ENCODE measurements around the gene RXFP4. TPM values are rescaled to one million over a fixed set of nuclear protein-coding genes. Genes with fewer than 3 reads are reported as not detected.
A peak's percentile ranks its signal among the peaks of the same experiment; 100 is the strongest.

RXFP4 gene
- total RNA-seq, 1 donor from 2014 or later = not detected

DNA sequence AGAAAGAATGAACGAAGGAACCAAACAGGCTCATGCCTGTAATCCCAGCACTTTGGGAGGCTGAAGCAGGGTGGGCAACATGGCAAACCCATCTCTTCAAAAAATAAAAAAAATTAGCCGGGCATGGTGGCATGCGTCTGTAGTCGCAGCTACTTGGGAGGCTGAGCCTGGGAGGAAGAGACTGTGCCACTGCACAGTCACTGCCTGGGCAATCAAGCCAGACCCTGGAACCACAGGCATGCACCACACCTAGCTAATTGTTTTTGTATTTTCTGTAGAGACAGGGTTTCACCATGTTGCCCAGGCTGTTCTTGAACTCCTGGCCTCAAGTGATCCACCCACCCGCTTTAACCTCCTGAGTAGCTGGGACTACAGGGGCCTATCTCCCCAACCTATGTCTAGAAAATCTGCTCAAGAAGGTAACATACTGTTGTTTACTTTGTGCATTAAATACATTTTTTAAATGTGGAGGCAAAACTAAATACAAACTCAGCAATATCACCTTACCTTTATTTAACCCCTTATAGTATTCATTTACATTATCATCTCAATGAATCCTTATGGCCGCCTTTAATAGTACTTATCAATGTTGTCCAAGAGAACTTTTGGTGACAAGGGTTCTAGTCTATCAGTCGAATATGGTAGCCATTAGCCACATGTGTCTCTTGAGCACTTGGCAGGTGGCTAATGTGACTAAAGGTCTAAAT, 10.0 kb upstream of the RXFP4 start:
- Mint-ChIP-seq H3K36me3 (ENCODE audit: unreplicated experiment) (peaks cover 31% of the 10 kb centered on the region), H3K9me3 (ENCODE audit: unreplicated experiment) (no peaks in the 10 kb centered on the region), H3K27me3 (ENCODE audit: unreplicated experiment) (no peaks in the 10 kb centered on the region), H3K4me1 (ENCODE audit: unreplicated experiment) (peaks cover 27% of the 10 kb centered on the region), H3K4me3 (ENCODE audit: unreplicated experiment) (peak overlapping the region; percentile 60), H3K27ac (ENCODE audit: unreplicated experiment) (no peak overlapping the region)
- no peak for DNase-seq (ENCODE audit: extremely low spot score, unreplicated experiment)
- no peak for TF ChIP-seq CTCF (IDR thresholded peaks at IDR 0.05)

DNA sequence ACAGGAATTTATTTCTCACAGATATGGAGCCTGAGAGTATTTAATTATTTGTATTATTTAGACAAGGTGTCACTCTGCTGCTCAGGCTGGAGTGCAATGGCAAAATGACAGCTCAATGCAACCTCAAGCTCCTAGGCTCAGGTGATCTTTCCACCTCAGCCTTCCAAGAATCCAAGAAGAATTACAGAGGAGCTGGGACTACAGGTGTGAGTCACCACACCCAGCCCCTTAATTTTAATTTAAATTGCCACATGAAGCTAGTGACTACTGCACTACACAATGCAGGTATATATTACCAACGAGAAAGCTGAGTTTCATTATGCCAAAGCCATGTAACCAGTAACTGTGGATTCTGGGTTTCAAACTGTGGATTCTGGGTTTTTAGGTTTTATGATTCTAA, 9.4 kb upstream of the RXFP4 start:
- H3K27me3 Mint-ChIP-seq (ENCODE audit: unreplicated experiment) = no peaks in the 10 kb centered on the region

DNA sequence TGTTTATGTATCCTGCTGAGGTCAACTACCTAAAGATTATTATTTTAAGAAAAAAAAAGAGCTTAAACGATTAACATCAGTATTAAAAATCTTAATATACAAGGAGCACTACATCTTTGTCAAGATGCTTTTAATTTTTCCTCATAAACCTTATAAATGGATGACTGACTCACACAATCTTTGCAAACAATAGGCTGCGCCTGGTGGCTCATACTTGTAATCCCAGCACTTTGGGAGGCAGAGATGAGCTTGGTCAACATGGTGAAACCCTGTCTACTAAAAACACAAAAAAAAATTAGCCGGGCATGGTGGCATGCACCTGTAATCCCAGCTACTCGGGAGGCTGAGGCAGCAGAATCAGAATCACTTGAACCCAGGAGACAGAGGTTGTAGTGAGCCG, 9.0 kb upstream of the RXFP4 start:
- DNase-seq (ENCODE audit: extremely low spot score, unreplicated experiment) = no peak
- no peaks in the 10 kb centered on the region for H3K27me3 Mint-ChIP-seq (ENCODE audit: unreplicated experiment)
- no peaks in the 10 kb centered on the region for H3K9me3 Mint-ChIP-seq (ENCODE audit: unreplicated experiment)
- peak overlapping the region; percentile 35 for H3K4me3 Mint-ChIP-seq (ENCODE audit: unreplicated experiment)
- no peak for TF ChIP-seq CTCF (IDR thresholded peaks at IDR 0.05)
- peaks cover 22% of the 10 kb centered on the region for H3K36me3 Mint-ChIP-seq (ENCODE audit: unreplicated experiment)
- H3K4me1 Mint-ChIP-seq (ENCODE audit: unreplicated experiment) = peaks cover 27% of the 10 kb centered on the region
- peak overlapping the region; percentile 50 for H3K27ac Mint-ChIP-seq (ENCODE audit: unreplicated experiment)

More for the DNA sequence above, 9.4 kb upstream of the RXFP4 start:
- Mint-ChIP-seq H3K36me3 (ENCODE audit: unreplicated experiment) (peaks cover 25% of the 10 kb centered on the region), H3K4me1 (ENCODE audit: unreplicated experiment) (peaks cover 27% of the 10 kb centered on the region), H3K9me3 (ENCODE audit: unreplicated experiment) (no peaks in the 10 kb centered on the region), H3K27ac (ENCODE audit: unreplicated experiment) (no peak overlapping the region), H3K4me3 (ENCODE audit: unreplicated experiment) (peak overlapping the region; percentile 35)
- no peak for DNase-seq (ENCODE audit: extremely low spot score, unreplicated experiment)
- TF ChIP-seq CTCF (IDR thresholded peaks at IDR 0.05) = no peak

- H3K27ac Mint-ChIP-seq (ENCODE audit: unreplicated experiment) = no peak overlapping the region
- TF ChIP-seq CTCF (IDR thresholded peaks at IDR 0.05) = no peak
- no peak for DNase-seq (ENCODE audit: extremely low spot score, unreplicated experiment)
- H3K36me3 Mint-ChIP-seq (ENCODE audit: unreplicated experiment) = peaks cover 19% of the 10 kb centered on the region
- no peak overlapping the region for H3K4me3 Mint-ChIP-seq (ENCODE audit: unreplicated experiment)
- H3K4me1 Mint-ChIP-seq (ENCODE audit: unreplicated experiment) = peaks cover 34% of the 10 kb centered on the region
- H3K9me3 Mint-ChIP-seq (ENCODE audit: unreplicated experiment) = no peaks in the 10 kb centered on the region
- H3K27me3 Mint-ChIP-seq (ENCODE audit: unreplicated experiment) = no peaks in the 10 kb centered on the region
Measured at GRCh38 chr1:155933591-155934096, 7.8 kb upstream of the RXFP4 start.

DNA sequence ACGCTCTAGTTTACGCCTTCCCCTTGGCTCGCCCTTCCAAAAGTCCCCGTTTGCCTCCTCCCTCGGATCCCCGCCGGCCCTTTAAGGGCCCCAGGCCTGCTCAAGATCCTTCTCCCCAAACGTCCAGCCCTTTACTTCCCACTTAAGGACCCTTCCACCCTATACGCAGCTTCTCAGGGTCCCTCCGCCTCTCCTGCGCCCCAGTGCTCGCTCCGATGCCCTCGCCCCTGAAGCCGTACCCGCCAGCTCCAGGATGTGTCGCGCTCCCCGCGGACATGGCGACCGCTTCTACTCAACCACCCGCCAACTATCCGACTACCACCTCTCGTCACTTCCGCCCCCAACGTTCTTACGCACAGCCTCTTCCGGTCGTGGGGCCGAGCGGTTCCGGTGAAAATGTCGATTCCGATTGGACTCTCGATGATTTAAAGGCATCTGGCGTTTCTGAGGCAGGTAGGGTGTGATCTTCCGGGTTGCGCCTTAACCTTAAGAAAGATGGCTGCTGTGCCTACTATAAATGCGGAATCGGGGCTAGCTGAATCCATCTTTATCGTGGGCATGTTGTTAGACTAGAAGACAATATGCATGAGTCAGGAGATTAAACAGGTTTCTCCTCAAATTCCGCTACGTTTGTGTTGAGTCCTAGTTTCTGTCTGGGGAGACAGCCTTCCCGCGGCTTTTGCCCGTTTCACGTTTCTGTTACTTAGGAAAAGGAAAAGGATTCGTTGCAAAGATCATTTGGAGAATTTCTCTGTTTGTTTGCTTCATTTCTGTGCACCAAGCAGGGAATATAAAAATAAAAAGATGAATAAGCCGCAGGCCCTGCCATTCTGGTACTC, 7.1 kb upstream of the RXFP4 start, which contains the start of gene KHDC4:
Gene KHDC4, minus strand, starts transcription at position 317 of the 839 bp plus-strand sequence. Its CDS starts 40 bp downstream, at position 277.
- Mint-ChIP-seq H3K36me3 (ENCODE audit: unreplicated experiment) (peaks cover 14% of the 10 kb centered on the region), H3K4me1 (ENCODE audit: unreplicated experiment) (peaks cover 38% of the 10 kb centered on the region), H3K9me3 (ENCODE audit: unreplicated experiment) (no peaks in the 10 kb centered on the region), H3K4me3 (ENCODE audit: unreplicated experiment) (no peak within 1 kb of the TSS), H3K27me3 (ENCODE audit: unreplicated experiment) (no peaks in the 10 kb centered on the region), H3K27ac (ENCODE audit: unreplicated experiment) (no peak within 1 kb of the TSS)
- TF ChIP-seq CTCF (IDR thresholded peaks at IDR 0.05) = peak; percentile 22
- peak; percentile 96 for DNase-seq (ENCODE audit: extremely low spot score, unreplicated experiment)

Data from osteocyte (in vitro differentiated cells).